Fibroblast of the conjunctiva (primary cell): Measurements from ENCODE around the gene SEC61A1.

ENCODE experiments used
- DNase-seq: peaks from one replicate; pipeline ENCODE4 v3.0.0-alpha.2; 2010; ENCODE audit warnings: low read depth

SEC61A1 gene

GRCh38 chr3:128113817-128114794 lies 61.9 kb downstream of the SEC61A1 start:
- DNase-seq = no peak
